ENCODE results near the gene KMT2E.

The KMT2E gene

GRCh38 chr7:105014693-105015389 is 836 bp downstream of the KMT2E start:
- peak; percentile 73 for DNase-seq (ENCODE audit: low read depth)
- TF ChIP-seq, protein P1, sequence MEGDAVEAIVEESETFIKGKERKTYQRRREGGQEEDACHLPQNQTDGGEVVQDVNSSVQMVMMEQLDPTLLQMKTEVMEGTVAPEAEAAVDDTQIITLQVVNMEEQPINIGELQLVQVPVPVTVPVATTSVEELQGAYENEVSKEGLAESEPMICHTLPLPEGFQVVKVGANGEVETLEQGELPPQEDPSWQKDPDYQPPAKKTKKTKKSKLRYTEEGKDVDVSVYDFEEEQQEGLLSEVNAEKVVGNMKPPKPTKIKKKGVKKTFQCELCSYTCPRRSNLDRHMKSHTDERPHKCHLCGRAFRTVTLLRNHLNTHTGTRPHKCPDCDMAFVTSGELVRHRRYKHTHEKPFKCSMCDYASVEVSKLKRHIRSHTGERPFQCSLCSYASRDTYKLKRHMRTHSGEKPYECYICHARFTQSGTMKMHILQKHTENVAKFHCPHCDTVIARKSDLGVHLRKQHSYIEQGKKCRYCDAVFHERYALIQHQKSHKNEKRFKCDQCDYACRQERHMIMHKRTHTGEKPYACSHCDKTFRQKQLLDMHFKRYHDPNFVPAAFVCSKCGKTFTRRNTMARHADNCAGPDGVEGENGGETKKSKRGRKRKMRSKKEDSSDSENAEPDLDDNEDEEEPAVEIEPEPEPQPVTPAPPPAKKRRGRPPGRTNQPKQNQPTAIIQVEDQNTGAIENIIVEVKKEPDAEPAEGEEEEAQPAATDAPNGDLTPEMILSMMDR (IDR thresholded peaks at IDR 0.05; ENCODE audit: insufficient read depth, low read depth, low read length, missing control alignments) = no peak
- H3K4me3 ChIP-seq (ENCODE audit: low read depth, low read length) = peak overlapping the region; percentile 83

DNA sequence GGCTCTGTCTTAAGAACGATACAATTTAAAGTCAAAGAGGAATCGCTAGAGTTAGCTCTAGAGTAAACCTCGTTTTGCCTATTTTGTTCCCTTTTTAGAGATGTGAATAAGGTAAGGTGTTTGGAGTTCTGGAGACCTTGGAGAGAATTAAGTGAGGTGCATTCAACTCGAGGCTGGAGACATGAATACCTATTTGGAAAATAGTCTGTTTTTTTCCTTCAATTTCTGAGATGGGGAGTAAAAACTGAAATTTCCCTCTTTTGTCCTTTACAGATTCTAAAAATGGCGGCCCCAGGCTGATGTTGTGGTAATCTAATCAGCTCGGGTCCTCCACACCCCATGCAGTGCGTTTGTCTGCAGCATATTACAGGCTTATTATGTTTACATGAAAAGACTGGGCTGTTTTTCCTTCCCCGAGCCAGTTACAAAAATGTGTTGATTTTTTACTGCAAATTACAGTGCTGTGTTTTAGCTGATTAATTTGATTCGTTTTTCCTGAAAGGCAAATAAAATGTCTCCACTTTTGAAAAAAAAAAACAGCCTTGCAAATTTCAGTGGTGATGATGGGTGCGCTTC is 1.5 kb downstream of the KMT2E start:
- TF ChIP-seq, protein P1 (IDR thresholded peaks at IDR 0.05; ENCODE audit: insufficient read depth, low read depth, low read length, missing control alignments) = no peak
- H3K4me3 ChIP-seq (ENCODE audit: low read depth, low read length) = peak overlapping the region; percentile 83
- peak; percentile 44 for DNase-seq (ENCODE audit: low read depth)

- H3K4me3 ChIP-seq (ENCODE audit: low read depth, low read length) = peak overlapping the region; percentile 83
- TF ChIP-seq, protein P1 (IDR thresholded peaks at IDR 0.05; ENCODE audit: insufficient read depth, low read depth, low read length, missing control alignments) = no peak
- DNase-seq (ENCODE audit: low read depth) = no peak
Observed at GRCh38 chr7:105016068-105016708, 2.2 kb downstream of the KMT2E start.

GRCh38 chr7:105016709-105017656 is 3.0 kb downstream of the KMT2E start:
- H3K4me3 ChIP-seq (ENCODE audit: low read depth, low read length) = peak overlapping the region; percentile 83
- DNase-seq (ENCODE audit: low read depth) = no peak
- TF ChIP-seq, protein P1 (IDR thresholded peaks at IDR 0.05; ENCODE audit: insufficient read depth, low read depth, low read length, missing control alignments) = no peak

DNA sequence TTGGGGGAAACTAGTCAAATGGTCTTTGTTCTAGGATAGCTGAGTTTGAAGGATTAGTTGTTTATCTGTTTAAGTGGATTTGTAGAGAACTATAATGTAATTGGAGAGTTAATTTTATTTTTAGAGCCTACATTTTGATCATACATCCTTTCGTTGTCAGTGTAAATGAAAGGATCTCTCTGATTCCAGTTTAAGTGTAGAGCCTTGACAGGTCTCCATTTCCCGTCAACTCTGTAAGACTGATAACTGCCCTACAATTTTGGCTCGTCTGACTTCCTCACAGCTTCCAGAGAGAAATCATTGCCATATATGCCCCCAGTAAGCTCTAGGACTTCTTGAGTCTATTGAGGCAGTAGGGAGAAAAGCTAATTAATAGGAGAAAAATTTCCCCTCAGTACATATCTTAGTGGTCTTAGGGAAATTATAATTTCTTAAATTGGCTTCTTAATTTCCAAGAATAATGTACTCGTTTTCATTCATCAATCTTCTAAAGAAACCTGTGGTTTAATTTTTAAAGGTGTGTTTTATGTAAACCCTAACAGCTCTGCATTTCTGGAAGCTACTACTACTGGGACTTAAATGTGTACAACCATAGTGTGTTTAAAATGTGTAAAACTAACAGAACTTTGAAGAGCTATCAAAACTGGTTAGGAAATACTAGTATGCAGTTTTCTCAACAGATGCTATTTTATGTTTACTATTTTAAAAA is 3.8 kb downstream of the KMT2E start:
- peak overlapping the region; percentile 83 for H3K4me3 ChIP-seq (ENCODE audit: low read depth, low read length)
- DNase-seq (ENCODE audit: low read depth) = peak; percentile 46
- TF ChIP-seq, protein P1 (IDR thresholded peaks at IDR 0.05; ENCODE audit: insufficient read depth, low read depth, low read length, missing control alignments) = no peak

DNA sequence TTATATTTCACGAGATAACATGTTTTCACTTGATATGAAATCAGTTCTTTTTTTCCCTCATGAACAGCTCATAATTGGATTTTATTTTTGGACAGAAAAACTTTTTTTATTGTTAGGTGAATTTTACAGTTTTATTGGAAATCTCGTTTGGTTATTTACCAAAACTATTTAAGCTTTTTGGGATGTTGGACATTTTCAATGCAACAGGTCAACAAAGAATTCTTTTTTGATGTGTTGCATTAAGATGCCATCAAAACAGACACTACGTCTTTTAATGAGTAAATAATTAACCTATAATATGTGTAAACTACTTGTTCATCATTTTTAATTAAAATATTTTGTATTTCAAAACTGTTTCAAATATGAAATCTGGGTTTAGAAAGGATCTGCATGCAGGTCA is 5.3 kb downstream of the KMT2E start:
- TF ChIP-seq, protein P1 (IDR thresholded peaks at IDR 0.05; ENCODE audit: insufficient read depth, low read depth, low read length, missing control alignments) = no peak
- H3K4me3 ChIP-seq (ENCODE audit: low read depth, low read length) = peak overlapping the region; percentile 83
- DNase-seq (ENCODE audit: low read depth) = no peak
